ENCODE measurements around the gene HOXA2.

HOXA2 gene

DNA sequence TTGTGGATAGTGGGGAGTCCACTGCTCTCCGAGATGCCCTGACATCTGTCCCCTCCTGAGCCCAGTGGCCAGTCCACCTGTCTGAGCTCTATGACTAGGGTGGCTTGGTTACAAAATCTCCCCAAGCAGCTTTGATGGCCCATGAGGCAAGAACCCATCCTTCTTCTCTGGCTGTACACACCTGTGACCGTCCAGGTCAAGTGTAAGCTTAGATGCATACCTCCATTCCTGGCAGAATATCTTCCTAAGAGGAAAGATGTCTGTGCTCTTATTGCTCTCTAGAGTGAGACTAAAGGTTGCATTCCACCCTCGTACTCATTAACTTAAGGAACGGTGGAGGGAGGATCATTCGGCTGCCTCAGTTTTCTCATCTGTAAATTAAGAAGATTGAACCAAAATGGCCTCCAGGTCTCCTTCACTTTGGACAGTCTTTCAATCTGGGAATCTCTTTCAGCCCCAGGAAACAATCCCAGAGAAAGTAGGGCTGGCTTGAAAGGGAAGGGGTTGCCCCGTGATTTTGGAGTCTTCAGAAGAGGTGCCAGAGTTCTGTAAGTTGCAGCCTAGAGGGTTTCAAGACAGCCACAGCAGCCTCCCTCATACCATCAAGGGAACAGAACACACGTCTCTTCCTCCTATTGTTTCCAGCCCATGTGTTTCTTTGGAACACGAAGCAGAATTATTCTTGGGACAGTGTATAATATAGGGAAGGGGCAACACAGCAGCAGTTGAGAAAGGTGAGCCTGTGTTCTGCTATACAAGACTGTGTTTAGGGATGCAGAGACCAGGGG lies 22.6 kb upstream of the HOXA2 start:
- no peak for DNase-seq

DNA sequence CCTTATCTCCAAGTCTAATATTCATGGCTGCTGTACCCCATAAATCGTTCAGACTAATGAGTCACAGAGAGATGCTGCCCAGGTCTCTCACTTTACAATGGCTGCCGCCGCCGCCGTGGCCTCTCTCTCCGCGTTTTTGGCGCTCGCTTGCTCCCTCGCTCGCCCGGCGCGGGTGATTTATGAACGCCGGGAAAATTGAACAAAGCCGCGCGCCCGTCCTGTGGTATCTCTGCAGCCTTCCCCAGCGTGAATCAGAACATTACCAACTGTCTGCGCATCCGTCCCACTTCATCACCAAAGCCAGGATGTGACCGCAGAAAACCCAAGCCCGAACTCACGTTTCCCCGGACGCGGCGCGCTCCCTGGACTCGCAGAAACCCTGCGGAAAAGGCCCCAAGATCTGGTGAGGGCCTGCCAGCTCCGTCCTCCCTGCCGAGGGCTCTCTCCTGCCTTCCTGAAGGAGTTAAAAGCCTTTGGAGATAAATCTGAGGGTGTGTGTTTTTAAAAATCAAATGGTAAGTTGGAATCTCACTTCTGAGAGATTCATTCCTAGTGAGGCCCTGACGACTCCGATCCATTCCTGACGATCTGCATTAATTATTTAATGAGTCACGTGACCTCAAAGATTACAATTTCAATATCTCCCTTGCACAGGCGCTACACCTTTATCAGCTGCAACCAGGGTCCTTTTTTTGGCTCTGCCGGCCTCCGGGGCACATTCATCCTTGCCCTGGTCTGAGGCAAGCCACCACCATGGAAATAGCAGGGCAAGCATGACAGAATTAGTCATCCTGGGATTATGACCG lies 21.8 kb upstream of the HOXA2 start:
- DNase-seq = no peak

DNA sequence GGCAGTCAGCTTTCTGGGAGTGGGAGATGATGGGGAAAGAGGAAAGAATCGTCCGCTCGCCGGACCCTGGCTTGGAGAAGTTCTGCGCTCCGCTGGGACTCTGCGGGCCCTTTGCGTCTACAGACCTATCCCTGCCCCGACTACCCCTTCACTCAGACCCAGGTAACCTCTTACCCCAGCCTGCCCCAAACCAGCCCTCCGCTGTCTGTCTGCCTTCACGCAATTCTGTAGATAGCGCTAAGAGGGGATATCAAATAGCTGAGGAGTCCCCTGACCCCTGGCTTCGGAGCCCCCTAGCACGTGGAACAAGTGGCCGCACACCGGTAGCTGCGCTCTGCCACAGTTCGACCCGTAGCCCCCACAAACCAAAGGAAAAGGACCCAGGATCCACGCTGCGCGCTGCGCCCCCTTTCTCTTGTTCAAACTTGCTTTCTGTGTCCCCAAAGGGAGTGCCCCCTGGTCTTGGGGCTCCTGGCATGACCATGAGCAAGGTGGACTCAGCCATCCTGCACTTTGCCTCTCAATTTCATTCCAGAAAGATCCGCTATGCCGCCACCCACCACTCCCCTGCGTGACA lies 21.1 kb upstream of the HOXA2 start:
- no peak for DNase-seq

DNA sequence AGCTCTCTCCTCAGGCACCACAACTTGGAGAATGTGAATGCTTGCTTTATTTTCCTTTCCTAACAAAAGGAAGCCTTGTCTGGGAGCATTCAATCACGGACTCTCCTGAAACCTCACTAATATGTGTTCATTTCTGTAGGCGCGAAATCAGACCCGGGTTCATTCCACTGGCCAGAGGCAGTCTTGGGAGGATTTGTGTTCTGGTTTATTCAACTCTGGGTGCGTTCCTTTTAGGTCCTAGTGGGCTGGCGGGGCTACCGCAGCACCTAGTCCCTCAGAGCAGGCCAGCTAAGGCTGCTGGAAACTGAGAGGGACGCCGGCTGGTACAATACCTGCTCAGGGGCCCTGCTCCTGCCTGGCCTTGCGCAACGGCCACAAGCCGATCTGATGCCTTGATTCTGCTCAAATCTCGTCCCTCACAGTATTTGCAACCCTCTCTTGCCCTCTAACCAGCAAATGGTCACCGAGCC lies 20.6 kb upstream of the HOXA2 start:
- DNase-seq = no peak

DNA sequence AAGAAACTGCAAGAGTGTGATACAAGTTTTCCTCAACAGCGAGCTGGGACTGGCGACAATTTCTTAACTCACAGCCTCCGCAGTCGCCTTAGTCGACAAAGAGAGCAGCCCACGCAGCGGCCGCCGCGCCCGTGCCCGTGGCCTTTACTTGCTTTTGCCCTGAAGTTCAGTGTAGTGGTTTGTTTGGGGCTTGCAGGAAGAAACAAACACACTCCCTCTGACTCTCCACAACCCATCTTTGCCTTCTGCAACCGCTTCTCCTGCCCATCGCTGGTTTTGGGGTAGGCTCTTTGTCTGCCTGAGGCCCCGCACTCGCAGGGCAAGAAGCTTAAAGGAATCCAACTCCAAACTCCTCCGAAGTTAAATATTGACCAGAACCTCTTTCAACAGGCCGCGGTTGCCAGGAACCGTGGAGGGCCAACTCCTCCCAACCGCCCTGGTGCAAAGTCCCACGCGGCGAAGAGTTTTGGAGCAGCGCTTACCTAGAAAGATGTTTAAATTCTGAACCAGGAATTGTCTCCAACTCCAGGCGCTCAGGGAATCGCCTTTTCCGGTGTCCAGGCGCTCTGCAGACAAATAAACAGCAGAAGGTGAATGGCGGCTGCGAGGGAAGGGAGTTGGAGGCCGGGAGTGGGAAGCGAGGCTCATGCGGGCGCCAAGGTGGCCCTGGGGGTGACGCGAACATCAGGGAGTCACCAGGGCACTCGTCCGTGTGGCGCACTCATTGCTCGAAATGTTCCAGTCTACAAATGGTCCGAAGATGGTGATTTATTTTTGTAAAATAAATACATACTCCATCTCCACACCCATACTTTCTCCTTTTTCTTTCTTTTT lies 19.8 kb upstream of the HOXA2 start:
- DNase-seq = no peak

DNA sequence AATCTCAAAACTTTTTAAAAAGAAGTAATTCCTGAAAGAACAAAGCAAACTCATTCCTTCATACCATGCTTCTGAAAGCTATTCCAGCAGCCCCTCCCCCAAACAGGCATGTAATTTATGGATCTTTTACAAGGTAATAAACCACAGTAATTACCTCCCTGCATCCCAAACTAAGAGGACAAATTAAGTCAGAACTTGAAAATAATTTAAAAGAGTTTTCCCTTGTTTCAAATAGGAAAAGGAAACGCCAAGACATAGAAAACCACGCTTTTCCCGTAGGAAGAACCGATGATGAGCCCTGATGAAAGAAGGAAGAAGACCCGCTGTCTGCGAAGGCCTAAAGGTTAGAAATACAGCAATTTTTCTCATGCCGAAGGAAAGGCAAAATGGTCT lies 19.2 kb upstream of the HOXA2 start:
- no peak for DNase-seq

DNA sequence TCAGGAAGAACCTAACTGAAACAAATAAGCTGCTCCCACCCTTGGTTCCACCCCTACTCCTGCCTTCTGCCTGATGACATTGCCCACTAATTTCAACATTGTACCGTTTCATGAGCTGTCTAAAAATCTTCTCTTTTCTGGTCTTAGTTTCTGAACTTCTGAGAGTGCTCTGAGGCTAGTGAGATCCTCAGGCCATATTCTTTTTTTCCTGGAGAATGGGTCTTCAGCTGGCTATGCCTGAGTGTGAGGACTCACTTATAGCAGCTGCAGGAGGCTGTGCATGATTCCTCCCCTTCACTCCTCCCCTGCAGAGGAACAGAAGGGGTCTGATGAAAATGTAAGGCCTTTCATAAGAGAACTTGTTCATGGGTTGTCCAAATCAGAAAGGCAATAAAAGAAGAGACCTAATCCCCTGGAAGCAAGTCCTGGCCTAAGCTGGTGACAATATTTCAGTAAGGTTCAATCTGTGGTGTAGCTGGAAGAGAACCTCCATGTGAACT lies 17.0 kb upstream of the HOXA2 start:
- no peak for DNase-seq

DNA sequence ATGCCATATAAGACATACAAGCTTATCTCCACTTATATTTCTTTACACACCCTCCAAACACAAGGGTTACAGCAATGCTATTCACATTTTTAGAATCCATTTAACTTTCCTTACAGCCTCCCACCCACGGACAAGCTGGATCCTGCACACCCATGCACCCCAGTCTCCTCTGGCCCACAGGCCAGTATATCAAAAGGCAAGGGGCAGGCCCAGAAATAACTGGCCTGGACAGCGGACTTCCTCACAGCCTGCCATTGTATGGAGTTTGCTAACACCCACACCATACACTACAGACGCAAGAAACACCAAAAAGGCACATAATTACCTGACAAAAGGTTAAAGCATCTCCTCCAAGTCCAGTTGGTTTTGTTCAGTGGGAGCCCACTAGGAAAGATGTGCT lies 16.1 kb upstream of the HOXA2 start:
- no peak for DNase-seq

DNA sequence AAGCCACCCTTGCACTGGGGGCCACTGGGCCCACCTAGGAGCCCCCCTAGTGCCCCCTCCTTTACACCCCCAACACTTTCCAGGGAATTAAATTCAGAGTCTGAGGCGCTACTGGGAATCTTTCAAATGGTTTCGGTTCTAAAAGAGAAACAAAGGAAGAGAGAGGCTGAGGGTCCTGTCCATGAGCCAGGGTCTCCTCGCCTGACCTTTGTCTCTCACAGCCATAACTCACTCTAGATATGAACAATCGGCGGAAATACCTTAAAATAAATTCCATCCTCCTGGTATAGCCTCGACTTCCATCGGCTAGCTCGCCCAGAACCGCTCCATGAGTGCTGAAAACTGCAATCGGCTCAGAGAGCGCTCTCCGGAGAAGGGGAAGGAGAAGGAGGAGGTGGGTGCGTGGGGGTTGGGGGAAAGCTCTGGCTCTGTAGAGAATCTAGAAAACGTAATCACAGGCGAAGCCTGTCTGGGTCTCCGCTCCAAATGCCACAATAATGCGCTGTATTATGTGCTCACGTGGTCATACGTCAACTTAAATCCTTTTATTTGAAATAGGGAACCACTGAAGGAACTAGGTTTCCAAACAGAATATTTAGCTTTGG lies 15.5 kb upstream of the HOXA2 start:
- no peak for DNase-seq

DNA sequence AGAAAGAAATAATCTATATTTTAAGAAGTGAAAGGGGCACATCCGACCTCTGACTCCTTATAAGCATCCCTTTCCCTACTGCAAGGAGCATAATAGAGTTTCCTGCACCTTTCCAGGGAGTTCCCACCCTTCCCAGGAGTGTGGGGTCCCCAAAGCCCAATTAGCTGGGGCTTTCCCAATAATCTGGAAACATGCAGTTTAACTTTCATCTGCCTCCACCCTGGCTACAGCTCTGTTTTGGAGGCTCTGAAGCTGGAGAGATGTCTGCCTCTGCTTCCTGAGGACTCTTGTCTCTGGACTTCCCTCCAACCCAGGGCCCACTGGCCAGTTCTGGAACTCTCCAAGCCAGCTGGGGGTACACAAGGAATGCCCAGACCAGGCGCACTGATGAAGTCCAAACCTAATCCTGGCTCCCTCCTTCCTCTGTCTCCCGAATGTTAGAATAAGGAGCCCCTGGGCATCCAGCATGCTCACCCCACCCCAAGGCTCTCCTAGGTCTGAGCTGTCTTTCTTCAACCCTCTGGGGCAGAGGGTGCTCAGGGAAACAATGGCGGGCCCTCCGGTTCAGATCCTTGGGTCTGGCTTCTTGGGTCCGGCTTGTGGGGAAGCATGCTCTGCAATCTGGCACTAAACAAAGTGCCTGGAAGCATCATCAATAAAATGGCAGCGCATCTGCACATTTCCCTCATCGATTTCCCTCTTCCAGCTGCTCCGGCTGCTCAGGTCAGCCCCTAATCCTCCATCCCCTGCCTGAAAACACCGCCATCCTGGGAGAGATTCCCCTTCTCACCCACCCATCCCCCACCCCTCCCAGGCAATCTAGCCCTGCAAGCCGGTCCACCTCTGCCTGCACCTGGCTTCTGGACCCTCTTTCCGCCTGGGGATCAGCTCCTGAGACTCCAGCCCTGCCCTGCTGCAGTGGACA lies 14.7 kb upstream of the HOXA2 start:
- DNase-seq = no peak

DNA sequence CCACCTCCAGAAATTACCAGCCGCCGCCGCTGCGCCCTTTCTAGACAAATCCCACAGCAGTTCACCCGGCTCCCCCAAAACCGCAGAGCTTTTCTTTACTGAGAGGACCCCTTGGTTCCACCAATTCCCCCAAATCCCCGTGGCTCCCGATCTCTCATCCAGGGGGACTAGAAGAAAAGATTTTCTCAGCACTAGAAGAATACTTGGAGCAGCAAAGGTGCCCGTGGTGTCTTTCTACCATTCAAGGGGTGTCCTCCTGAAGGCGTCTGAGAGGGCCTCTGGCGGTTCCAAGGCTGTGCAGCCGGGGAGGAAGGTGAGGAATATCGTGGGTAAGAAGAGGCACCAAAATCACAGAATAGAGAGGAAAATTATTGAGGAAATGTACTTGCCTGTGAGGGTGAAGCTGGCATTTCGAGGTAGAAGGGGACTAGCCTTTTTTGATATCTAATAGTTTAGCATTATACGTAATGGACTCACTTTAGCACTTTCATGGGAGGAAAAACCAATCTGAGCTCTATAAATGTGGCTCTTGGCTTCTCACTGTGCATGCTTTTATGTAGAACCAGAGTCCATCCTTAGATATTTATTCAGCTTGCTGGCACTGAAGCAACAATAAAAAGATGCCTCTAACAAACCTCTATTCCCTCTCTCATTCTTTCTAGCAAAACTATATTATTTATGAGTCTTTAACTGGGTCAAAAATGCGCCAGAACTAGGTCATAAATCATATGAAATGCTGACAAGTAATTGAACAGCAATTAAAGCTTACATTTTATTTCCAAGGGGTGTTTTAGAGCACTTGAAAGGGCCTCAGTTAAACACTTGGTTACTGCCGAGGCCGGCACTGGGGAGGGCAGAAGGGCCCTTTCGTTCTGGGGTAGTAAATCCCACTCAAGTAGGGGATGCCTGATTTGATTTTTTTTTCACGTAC lies 13.8 kb upstream of the HOXA2 start:
- no peak for DNase-seq

DNA sequence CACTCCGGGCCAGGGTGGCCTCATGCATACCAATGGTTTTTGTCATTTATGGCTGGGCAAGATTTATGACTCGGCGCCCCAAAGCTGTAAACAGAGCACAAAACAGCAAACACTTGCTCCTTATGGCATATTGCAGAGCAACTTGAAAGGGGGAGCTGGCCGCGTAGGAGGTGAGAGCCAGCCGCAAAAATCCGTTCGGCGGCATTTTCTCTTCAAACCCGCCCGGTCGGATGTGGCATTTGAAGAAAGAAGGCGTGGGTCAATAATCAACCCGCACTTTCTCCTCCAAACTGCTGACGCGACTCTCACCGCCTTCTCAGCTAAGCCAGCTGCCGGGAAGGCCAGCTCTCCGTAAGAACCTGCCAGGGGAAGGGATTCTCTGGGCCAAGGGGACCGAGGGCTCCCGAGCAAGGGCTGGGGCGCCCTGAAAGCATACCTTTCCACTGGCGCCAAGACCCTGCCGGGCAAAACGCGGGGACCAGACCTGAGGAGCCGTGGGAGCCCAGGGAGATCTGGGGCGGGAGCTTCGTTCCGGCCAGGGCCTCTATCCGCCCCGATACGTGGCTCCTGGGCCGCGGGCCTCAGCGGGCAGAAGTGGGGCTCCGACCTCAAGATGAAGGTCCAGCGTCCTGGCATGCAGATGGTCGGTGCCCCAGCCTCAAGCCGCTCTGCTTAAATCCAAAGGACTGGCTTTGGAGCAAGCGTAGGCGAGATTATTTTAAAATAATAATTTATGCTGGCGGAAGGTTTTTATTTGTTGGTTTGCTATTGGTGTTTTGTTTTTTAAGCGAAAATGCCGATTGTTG lies 12.9 kb upstream of the HOXA2 start:
- no peak for DNase-seq

DNA sequence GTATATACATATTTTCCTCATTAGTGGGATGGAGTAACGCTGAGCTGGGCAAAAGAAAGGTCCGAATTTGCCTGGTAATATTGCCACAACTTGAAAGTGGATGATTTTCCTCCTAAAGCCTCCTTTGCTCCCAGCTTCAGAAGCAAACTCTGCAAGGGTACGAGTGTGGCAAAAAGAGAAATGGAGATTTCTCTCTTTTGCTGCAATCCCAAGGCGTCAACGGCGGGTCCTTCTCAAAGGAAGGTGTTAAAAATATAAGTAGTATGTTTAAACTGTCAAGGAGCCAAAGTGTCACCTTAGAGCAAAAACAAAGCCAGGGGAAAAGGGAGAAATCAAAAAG lies 12.4 kb upstream of the HOXA2 start:
- DNase-seq = no peak

DNA sequence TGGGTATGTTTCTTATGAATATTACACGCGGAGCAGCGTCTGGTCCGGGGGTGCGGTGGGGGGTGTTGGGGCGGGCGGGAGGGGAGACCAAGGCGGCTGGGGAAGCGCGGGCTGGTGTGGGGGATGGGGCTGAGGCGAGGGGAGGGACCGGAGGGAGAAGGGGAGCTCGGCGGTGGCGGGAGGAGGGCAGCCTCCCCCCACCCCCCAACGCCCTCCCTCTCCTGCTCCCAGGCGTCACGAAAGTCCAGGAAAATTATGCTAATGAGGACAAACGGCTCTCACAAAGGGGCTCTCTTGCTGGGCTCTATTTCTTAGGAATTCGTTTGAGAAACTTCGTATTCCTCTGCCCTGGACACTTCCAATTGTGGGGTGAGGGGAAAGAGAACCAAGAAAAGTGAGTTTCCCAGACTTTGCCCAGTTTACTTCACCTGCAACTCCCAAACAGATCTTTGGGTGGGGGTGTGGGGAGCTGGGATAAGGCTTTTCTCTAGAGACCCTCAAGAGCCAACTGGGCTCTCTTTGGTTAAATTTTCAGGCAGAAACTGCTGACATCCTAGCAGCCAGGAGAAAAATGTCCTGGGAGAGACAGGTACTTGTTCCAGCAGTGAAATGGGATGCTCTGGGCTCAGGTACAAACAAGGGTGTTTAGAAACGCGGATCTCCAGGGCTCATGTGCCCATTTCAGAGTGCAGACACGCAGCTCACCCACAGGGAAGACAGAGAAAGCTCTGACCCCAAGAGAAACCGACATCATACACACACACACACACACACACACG lies 11.7 kb upstream of the HOXA2 start:
- no peak for DNase-seq

DNA sequence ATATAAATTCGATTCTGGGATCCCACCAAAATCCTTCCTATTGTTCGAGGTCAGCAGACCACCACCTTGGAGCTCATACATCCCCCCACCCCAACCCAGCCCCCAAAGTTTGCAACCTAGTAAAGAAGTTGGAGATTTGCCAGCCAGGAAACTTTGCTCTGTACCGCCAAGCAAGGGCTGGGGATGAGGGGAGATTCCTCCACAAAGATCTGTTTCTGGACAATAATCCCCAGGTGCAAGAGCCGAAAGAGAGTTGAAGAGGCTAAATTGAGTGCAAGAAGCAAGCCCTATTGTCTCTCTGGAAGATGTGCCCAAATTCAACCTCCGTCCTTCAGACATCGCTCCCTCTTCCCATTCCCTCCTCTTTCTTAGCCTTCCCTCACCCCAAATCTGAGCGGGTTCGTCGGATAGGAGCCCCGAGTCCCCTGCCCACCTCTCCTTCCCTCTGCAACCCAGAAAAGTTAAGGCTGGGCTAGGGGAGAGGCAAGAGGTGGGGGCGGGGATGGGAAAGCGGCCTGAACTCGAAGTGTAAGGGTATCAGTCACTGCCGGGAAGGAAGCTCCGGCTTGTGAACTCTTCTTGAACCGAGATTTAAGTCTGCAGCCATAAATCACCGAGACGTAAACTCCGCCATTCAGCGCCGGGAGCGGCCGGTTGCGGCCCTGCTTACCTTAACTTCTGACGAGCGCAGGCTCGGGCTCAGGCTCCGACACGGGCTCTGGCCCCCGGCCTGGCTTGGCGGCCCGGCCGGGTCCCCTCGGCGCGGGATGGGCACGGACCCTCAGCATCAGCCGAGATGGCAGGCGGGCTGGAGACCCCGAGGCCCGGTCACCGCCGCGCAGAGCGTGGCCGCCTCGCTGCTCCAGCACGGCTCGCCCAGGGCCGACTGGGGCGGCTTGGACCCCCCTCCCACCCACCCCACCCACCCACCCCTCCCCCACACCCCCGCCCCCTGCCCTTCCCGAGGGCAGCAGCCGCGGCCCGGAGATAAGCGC lies 10.8 kb upstream of the HOXA2 start:
- no peak for DNase-seq

DNA sequence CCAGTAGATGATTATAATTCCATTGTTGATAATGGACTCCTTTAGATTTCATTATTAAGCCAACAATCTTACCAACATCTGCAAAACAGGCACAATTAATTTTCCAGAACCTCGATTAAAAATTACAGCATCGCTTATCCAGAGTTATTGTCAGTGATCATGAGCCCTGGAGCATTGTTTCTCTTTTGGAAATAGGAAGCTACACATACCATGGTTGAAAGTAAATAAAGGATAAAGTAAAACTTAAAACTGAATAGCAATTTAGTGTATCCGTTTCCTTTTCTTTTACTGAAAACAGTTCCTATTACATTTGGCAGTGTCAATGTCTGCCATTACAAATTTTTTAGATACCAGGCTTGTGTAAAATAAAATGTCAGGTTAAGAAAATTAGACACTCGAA lies 9.9 kb upstream of the HOXA2 start:
- no peak for DNase-seq

DNA sequence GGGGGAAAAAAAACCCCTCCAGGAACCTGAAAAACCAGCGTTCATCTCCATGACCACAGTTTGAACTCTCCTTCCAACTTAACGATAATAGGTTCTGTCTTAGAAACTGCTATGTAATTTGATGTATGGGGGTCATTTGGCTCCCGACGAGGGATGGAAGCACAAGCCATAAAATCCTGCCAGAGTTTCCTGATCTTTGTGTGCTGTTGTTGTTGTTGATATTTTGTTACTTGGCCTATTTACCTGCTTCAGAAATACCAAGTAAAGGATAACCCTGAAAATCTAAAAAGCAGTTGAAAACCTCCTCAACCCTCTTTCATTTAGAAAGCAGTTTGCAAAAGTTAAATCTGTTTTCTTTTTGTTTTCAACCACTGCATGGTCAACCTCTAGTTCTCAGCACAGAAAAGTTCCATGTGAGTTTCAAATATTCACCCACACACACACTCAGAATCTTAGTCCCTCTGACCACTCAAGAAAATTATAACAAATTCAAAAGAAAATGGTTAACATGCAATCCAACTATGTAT lies 9.3 kb upstream of the HOXA2 start:
- DNase-seq = no peak
